SU-DHL-6 (cell line): ENCODE results near the gene CALHM3.

Source experiments
- EZH2phosphoT487 ChIP-seq: fragments of 200-600 bp; sonication (generic), shearing (Covaris generic); conservative IDR thresholded peaks from 2 replicates; pipeline ENCODE4 v1.6.1; 2018; ENCODE audit warnings: mild to moderate bottlenecking, antibody characterized with exemption, low read length, moderate library complexity, mixed read lengths
- TF ChIP-seq, protein P1 (sequence below): fragments of 200-600 bp; sonication (generic); IDR thresholded peaks from one replicate; pipeline ENCODE4 v1.5.1; 2017; ENCODE audit warnings: antibody characterized with exemption, mild to moderate bottlenecking, low read length, moderate library complexity; ENCODE audit not compliant: insufficient read depth, poor library complexity, severe bottlenecking

GRCh38 chr10:103427866-103428265, 51.2 kb downstream of the CALHM3 start:
- TF ChIP-seq, protein P1, sequence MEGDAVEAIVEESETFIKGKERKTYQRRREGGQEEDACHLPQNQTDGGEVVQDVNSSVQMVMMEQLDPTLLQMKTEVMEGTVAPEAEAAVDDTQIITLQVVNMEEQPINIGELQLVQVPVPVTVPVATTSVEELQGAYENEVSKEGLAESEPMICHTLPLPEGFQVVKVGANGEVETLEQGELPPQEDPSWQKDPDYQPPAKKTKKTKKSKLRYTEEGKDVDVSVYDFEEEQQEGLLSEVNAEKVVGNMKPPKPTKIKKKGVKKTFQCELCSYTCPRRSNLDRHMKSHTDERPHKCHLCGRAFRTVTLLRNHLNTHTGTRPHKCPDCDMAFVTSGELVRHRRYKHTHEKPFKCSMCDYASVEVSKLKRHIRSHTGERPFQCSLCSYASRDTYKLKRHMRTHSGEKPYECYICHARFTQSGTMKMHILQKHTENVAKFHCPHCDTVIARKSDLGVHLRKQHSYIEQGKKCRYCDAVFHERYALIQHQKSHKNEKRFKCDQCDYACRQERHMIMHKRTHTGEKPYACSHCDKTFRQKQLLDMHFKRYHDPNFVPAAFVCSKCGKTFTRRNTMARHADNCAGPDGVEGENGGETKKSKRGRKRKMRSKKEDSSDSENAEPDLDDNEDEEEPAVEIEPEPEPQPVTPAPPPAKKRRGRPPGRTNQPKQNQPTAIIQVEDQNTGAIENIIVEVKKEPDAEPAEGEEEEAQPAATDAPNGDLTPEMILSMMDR: no peak
- no peak for TF ChIP-seq EZH2phosphoT487
